Mucosa of stomach (tissue), 1 donor: ENCODE measurements around the gene GPD1L.
"Not testable (repeated sequence)": the region's sequence is repeated elsewhere in the genome, so short reads cannot be mapped to it uniquely, and the experiment has no call there.

ENCODE experiments used
- H3K27me3 ChIP-seq: one replicate; pipeline ENCODE4 v1.7.0; 2013; ENCODE audit warnings: mild to moderate bottlenecking, low read length; ENCODE audit not compliant: control insufficient read depth, insufficient read depth
- H3K36me3 ChIP-seq: one replicate; pipeline ENCODE4 v1.7.0; 2013; ENCODE audit warnings: low read length; ENCODE audit not compliant: control insufficient read depth, insufficient read depth
- H3K4me1 ChIP-seq: one replicate; pipeline ENCODE4 v1.7.0; 2013; ENCODE audit warnings: mild to moderate bottlenecking, low read length; ENCODE audit not compliant: control insufficient read depth, insufficient read depth
- H3K4me3 ChIP-seq: one replicate; pipeline ENCODE4 v1.7.0; 2013; ENCODE audit warnings: low read length
- H3K9ac ChIP-seq: one replicate; pipeline ENCODE4 v1.7.0; 2013; ENCODE audit warnings: mild to moderate bottlenecking, low read length, moderate library complexity
- H3K9me3 ChIP-seq: one replicate; pipeline ENCODE4 v1.7.0; 2013; ENCODE audit warnings: mild to moderate bottlenecking, low read length, moderate library complexity; ENCODE audit not compliant: control insufficient read depth
- donor health status: Pancreatic carcinoma.

Gene GPD1L

GRCh38 chr3:32190556-32190955, 84.1 kb downstream of the GPD1L start:
- not testable (repeated sequence) for H3K4me3 ChIP-seq, H3K4me1 ChIP-seq, H3K9ac ChIP-seq, H3K9me3 ChIP-seq, H3K27me3 ChIP-seq, H3K36me3 ChIP-seq

- Histone ChIP-seq H3K9me3 (no peaks in the 10 kb centered on the region), H3K27me3 (no peaks in the 10 kb centered on the region)
Observed at GRCh38 chr3:32193101-32193500, 86.7 kb downstream of the GPD1L start.

GRCh38 chr3:32194653-32195052, 88.2 kb downstream of the GPD1L start:
- no peaks in the 10 kb centered on the region for H3K36me3 ChIP-seq
- H3K9ac ChIP-seq: no peak overlapping the region
- no peaks in the 10 kb centered on the region for H3K9me3 ChIP-seq
- H3K4me1 ChIP-seq: no peaks in the 10 kb centered on the region
- H3K27me3 ChIP-seq: no peaks in the 10 kb centered on the region
- no peak overlapping the region for H3K4me3 ChIP-seq

More at GRCh38 chr3:32193101-32193500, 86.7 kb downstream of the GPD1L start:
- Histone ChIP-seq H3K4me1 (no peaks in the 10 kb centered on the region), H3K36me3 (no peaks in the 10 kb centered on the region), H3K4me3 (no peak overlapping the region), H3K9ac (no peak overlapping the region)

- Histone ChIP-seq H3K9ac (no peak overlapping the region), H3K4me3 (no peak overlapping the region), H3K9me3 (no peaks in the 10 kb centered on the region), H3K36me3 (no peaks in the 10 kb centered on the region), H3K27me3 (no peaks in the 10 kb centered on the region), H3K4me1 (no peaks in the 10 kb centered on the region)
Observed at GRCh38 chr3:32195995-32196540, 89.6 kb downstream of the GPD1L start.

GRCh38 chr3:32197991-32198390, 91.6 kb downstream of the GPD1L start:
- H3K36me3 ChIP-seq: no peaks in the 10 kb centered on the region
- H3K4me1 ChIP-seq: no peaks in the 10 kb centered on the region
- no peaks in the 10 kb centered on the region for H3K27me3 ChIP-seq
- no peak overlapping the region for H3K9ac ChIP-seq
- no peak overlapping the region for H3K4me3 ChIP-seq
- H3K9me3 ChIP-seq: no peaks in the 10 kb centered on the region

- H3K9ac ChIP-seq: no peak overlapping the region
- H3K36me3 ChIP-seq: no peaks in the 10 kb centered on the region
- H3K27me3 ChIP-seq: no peaks in the 10 kb centered on the region
- no peaks in the 10 kb centered on the region for H3K9me3 ChIP-seq
- H3K4me1 ChIP-seq: no peaks in the 10 kb centered on the region
- no peak overlapping the region for H3K4me3 ChIP-seq
Observed at GRCh38 chr3:32198714-32199113, 92.3 kb downstream of the GPD1L start.

- no peaks in the 10 kb centered on the region for H3K27me3 ChIP-seq
Observed at GRCh38 chr3:32200490-32200889, 94.1 kb downstream of the GPD1L start.

GRCh38 chr3:32200992-32201758, 94.8 kb downstream of the GPD1L start:
- Histone ChIP-seq H3K9me3 (no peaks in the 10 kb centered on the region), H3K4me1 (no peaks in the 10 kb centered on the region), H3K27me3 (no peaks in the 10 kb centered on the region), H3K4me3 (no peak overlapping the region), H3K36me3 (no peaks in the 10 kb centered on the region), H3K9ac (no peak overlapping the region)

More at GRCh38 chr3:32200490-32200889, 94.1 kb downstream of the GPD1L start:
- H3K4me3 ChIP-seq: no peak overlapping the region
- no peaks in the 10 kb centered on the region for H3K36me3 ChIP-seq
- H3K4me1 ChIP-seq: no peaks in the 10 kb centered on the region
- H3K9ac ChIP-seq: no peak overlapping the region
- H3K9me3 ChIP-seq: no peaks in the 10 kb centered on the region

- no peaks in the 10 kb centered on the region for H3K36me3 ChIP-seq
- no peaks in the 10 kb centered on the region for H3K4me1 ChIP-seq
- H3K27me3 ChIP-seq: no peaks in the 10 kb centered on the region
- H3K4me3 ChIP-seq: no peak overlapping the region
- no peaks in the 10 kb centered on the region for H3K9me3 ChIP-seq
- H3K9ac ChIP-seq: no peak overlapping the region
Observed at GRCh38 chr3:32202496-32202895, 96.1 kb downstream of the GPD1L start.

- Histone ChIP-seq H3K4me3 (no peak overlapping the region), H3K4me1 (no peaks in the 10 kb centered on the region)
Observed at GRCh38 chr3:32203854-32204253, 97.4 kb downstream of the GPD1L start.

GRCh38 chr3:32208447-32208846, 102.0 kb downstream of the GPD1L start:
- H3K4me3 ChIP-seq: no peak overlapping the region
- no peaks in the 10 kb centered on the region for H3K9me3 ChIP-seq
- no peaks in the 10 kb centered on the region for H3K27me3 ChIP-seq
- no peak overlapping the region for H3K9ac ChIP-seq
- H3K4me1 ChIP-seq: no peaks in the 10 kb centered on the region
- no peaks in the 10 kb centered on the region for H3K36me3 ChIP-seq

More at GRCh38 chr3:32203854-32204253, 97.4 kb downstream of the GPD1L start:
- no peak overlapping the region for H3K9ac ChIP-seq
- H3K36me3 ChIP-seq: no peaks in the 10 kb centered on the region
- H3K27me3 ChIP-seq: no peaks in the 10 kb centered on the region
- no peaks in the 10 kb centered on the region for H3K9me3 ChIP-seq

GRCh38 chr3:32215185-32215584, 108.8 kb downstream of the GPD1L start:
- Histone ChIP-seq H3K36me3 (no peaks in the 10 kb centered on the region), H3K27me3 (no peaks in the 10 kb centered on the region), H3K9me3 (no peaks in the 10 kb centered on the region), H3K4me1 (peaks cover 11% of the 10 kb centered on the region), H3K9ac (no peak overlapping the region), H3K4me3 (no peak overlapping the region)
